ENCODE results near the gene HHIPL1. TPM values are rescaled to one million over a fixed set of nuclear protein-coding genes. Genes with fewer than 3 reads are reported as not detected.

The HHIPL1 gene
- total RNA-seq, 6 experiments from 2014 or later: 0.43 to 1.4 (median 0.66) TPM

DNA sequence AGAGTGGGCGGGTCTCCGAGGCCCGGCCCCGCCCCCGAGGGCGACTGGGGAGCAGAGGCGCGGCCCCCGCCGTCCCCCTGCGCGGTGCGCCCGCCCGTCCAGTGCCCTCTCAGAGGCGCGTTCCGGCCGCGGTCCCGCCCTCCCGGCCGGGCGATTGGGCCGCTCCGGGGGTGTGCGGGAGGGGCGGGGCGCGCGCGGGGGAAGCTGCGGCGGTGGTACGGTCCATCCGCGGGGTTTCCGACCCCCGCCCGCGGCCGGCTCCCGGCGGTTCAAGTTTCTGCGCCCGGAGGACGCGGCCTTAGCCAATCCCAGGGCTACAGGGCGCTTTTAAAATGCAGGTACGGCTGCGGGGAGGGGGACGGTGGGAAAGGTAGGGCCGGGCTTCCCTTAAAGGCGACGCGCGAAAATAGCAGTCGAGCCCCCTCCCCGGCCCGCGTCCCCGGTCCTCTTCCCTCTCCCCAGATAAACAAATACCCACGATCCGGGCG is 40.6 kb upstream of the HHIPL1 start:
- intact Hi-C loops (cut with DNase I): no loop called here
- 0% methylated on average over 4 of the region's 65 CpGs for WGBS (ENCODE audit: insufficient coverage, low coverage, low lambda C conversion rate, missing lambda C conversion rate)
- DNase-seq (peak; percentile 96 to 97 (median 96)), ATAC-seq (peak; percentile 74 to 91 (median 82))
- Histone ChIP-seq H3K4me3 (peak overlapping the region; percentile 75 to 90 (median 85)), H3K27me3 (no peaks in the 10 kb centered on the region), H3K4me1 (peaks cover 0 to 31% (median 18%) of the 10 kb centered on the region in 4 donors), H3K36me3 (no peaks in the 10 kb centered on the region), H3K27ac (peak overlapping the region; percentile 67 to 94 (median 76)), H3K9me3 (no peaks in the 10 kb centered on the region)
- TF ChIP-seq CTCF (IDR thresholded peaks at IDR 0.05): no peak
- peak; percentile 41 for TF ChIP-seq POLR2A (IDR thresholded peaks at IDR 0.05)

DNA sequence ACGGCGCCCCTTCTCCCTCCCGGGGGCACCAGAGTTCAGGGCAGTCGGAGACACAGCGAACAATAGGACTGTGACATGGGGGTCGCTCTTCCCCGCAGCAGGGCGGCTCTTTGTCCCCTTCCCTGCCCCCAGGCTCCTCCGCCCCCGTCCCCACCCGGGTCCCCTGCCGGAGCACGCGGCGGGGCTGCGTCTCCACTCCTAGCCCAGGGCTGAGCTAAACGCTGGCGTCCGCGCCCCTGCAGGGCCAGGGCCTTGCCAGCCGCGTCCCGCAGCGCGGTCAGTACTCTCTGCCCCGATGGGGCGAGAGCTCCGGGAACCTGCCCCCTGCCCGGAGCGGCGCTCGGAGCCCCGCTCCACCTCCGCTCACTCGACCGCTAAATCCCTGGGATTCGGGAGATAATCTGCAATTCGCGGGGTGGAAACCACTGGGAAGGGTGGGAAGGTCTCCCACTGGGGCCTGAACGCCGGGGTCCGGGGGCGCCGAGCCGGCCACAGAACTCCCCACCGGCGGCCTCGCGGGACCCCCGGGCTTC is 40.1 kb upstream of the HHIPL1 start:
- no peak for TF ChIP-seq POLR2A (IDR thresholded peaks at IDR 0.05)
- TF ChIP-seq CTCF (IDR thresholded peaks at IDR 0.05): no peak
- Histone ChIP-seq H3K27me3 (no peaks in the 10 kb centered on the region), H3K27ac (peak overlapping the region; percentile 67 to 89 (median 76)), H3K4me3 (peak overlapping the region; percentile 75 to 90 (median 85)), H3K4me1 (peaks cover 0 to 26% (median 15%) of the 10 kb centered on the region in 4 donors), H3K36me3 (no peaks in the 10 kb centered on the region), H3K9me3 (no peaks in the 10 kb centered on the region)
- no peak for DNase-seq
- ATAC-seq: peak in 3 of 4 donors; percentile 1 to 25 (median 6)
- no CpG with 5 or more reads among the region's 50 CpGs for WGBS (ENCODE audit: insufficient coverage, low coverage, low lambda C conversion rate, missing lambda C conversion rate)
- intact Hi-C loops (cut with DNase I): no loop called here

- Histone ChIP-seq H3K4me3 (peak overlapping the region; percentile 75 to 90 (median 85)), H3K27me3 (no peaks in the 10 kb centered on the region), H3K36me3 (no peaks in the 10 kb centered on the region), H3K4me1 (peaks cover 0 to 20% (median 10%) of the 10 kb centered on the region in 4 donors), H3K9me3 (no peaks in the 10 kb centered on the region), H3K27ac (peak overlapping the region; percentile 67 to 89 (median 76))
- ATAC-seq (peak; percentile 5 to 45 (median 31)), DNase-seq (peak; percentile 68 to 85 (median 80))
- intact Hi-C loops (cut with DNase I): no loop called here
- TF ChIP-seq CTCF (IDR thresholded peaks at IDR 0.05) (no peak), POLR2A (IDR thresholded peaks at IDR 0.05) (no peak)
- WGBS (ENCODE audit: insufficient coverage, low coverage, low lambda C conversion rate, missing lambda C conversion rate): under 1% methylated on average over 21 of the region's 38 CpGs
Observed at GRCh38 chr14:99605299-99605961, 39.5 kb upstream of the HHIPL1 start.

DNA sequence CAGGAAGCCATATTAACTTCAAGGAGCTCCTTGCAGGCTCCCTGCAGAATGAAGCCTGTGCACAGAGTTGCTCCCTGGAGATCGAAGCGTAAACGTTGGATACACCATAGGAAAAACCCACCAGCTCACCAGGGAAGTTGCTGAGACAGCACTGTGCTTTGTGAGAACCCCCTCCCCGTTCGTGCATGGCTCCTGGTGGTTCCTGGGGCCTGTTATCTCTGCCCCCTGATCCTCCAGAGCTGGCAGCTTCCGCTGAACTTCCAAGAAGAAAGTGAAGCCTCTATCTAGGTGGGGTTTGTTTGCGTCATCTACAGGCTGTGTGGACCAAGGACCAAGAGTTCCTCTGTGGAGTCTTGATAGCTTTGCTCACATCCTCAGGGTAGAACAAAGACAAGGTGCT is 38.6 kb upstream of the HHIPL1 start:
- 93% methylated on average over 3 of the region's 7 CpGs for WGBS (ENCODE audit: insufficient coverage, low coverage, low lambda C conversion rate, missing lambda C conversion rate)
- DNase-seq: no peak
- H3K4me3 ChIP-seq: no peak overlapping the region
- no peaks in the 10 kb centered on the region for H3K27me3 ChIP-seq
- H3K4me1 ChIP-seq: peaks cover 0 to 12% (median 5%) of the 10 kb centered on the region in 4 donors
- H3K9me3 ChIP-seq: no peaks in the 10 kb centered on the region
- TF ChIP-seq POLR2A (IDR thresholded peaks at IDR 0.05) (no peak), CTCF (IDR thresholded peaks at IDR 0.05) (no peak)
- ATAC-seq: no peak
- H3K27ac ChIP-seq: no peak overlapping the region
- no peaks in the 10 kb centered on the region for H3K36me3 ChIP-seq
- intact Hi-C loops (cut with DNase I): no loop called here
